HepG2 (cell line): ENCODE results near the gene C1orf35. TPM values are rescaled to one million over a fixed set of nuclear protein-coding genes. Genes with fewer than 3 reads are reported as not detected.
A peak's percentile ranks its signal among the peaks of the same experiment; 100 is the strongest.

Source experiments
- BRF2 ChIP-seq: sonication (generic); formaldehyde crosslinking; IDR thresholded peaks from 2 replicates; pipeline ENCODE4 v1.8.1; 2022; ENCODE audit warnings: mild to moderate bottlenecking, missing genetic modification reagents
- DMTF1 ChIP-seq: sonication (generic); formaldehyde crosslinking; IDR thresholded peaks from 2 replicates; pipeline ENCODE4 v1.4.0; 2020; ENCODE audit warnings: mild to moderate bottlenecking, missing genetic modification reagents
- HNRNPL ChIP-seq: fragments of 200-400 bp; formaldehyde crosslinking; IDR thresholded peaks from 2 replicates; pipeline ENCODE4 v1.6.1; 2017; ENCODE audit warnings: mild to moderate bottlenecking, low read depth, low read length
- MATR3 ChIP-seq: sonication (generic); formaldehyde crosslinking; IDR thresholded peaks from 2 replicates; pipeline ENCODE4 v1.4.0; 2020; ENCODE audit warnings: missing genetic modification reagents
- TFAP4 ChIP-seq: sonication (generic); IDR thresholded peaks from 2 replicates; pipeline ENCODE4 v1.6.1; 2016; ENCODE audit warnings: low read depth, borderline replicate concordance
- ZNF234 ChIP-seq: sonication (generic); formaldehyde crosslinking; conservative IDR thresholded peaks from 2 replicates; pipeline ENCODE4 v1.5.1; 2020; ENCODE audit warnings: mild to moderate bottlenecking, missing genetic modification reagents
- ZNF788 ChIP-seq: sonication (generic); formaldehyde crosslinking; IDR thresholded peaks from 2 replicates; pipeline ENCODE4 v1.5.0; 2020; ENCODE audit warnings: mild to moderate bottlenecking, missing genetic modification reagents, borderline replicate concordance
- polyA plus RNA-seq, 8 experiments: library from polyadenylated mRNA; depleted of rRNA in 3 of 8; stranded (reverse) in 7 of 8; unstranded in 1 of 8; fragments of >200 nt; fragmentation: Illumina TruSeq in 4 of 8; extraction: Trizol in 4 of 8; gene quantifications; 2 replicates each; pipeline versions ENCODE4 v1.2.1 to v1.2.3, GENCODE V29; 2011 to 2016; ENCODE audit warnings: low read depth in 4 of 8, missing spikeins in 1 of 8, mixed read lengths in 1 of 8; ENCODE audit not compliant: insufficient read depth in 1 of 8
- total RNA-seq, 5 experiments: library from RNA; depleted of rRNA; stranded (reverse); fragments of >200 nt; fragmentation: Illumina TruSeq; extraction: Trizol; gene quantifications; 2 replicates each; pipeline ENCODE4 v1.2.3, GENCODE V29; 2016; ENCODE audit warnings: low read depth in 1 of 5

The C1orf35 gene
- total and polyA plus RNA-seq, 2 of the 13 experiments (the other 11 are each of a cell fraction or from before 2014, with no cell fraction given): 8.1 to 19.3 TPM

GRCh38 chr1:228151180-228151925 is 48.2 kb upstream of the C1orf35 start (continued):
- TF ChIP-seq DMTF1 (CRISPR knock-in tag) (no peak), MATR3 (no peak), HNRNPL (0 out of 2 replicates have a peak, but pooled peaks have one; percentile 58), ZNF234 (CRISPR knock-in tag) (no peak), BRF2 (no peak), ZNF788 (CRISPR knock-in tag) (no peak), TFAP4 (no peak)
- TF ChIP-seq, all 625 proteins: peak for 6
